KOPT-K1 (cell line): ENCODE data around the gene SBF2.

Experiments used
- H3K27ac ChIP-seq: fragments of 200-600 bp; sonication (generic); 2 replicates; pipeline ENCODE4 v1.5.1; 2016; ENCODE audit warnings: antibody characterized with exemption, mild to moderate bottlenecking, low read depth, low read length; ENCODE audit not compliant: poor library complexity, severe bottlenecking
- H3K36me3 ChIP-seq: fragments of 200-600 bp; sonication (generic); 2 replicates; pipeline ENCODE4 v1.5.1; 2017; ENCODE audit warnings: antibody characterized with exemption, mild to moderate bottlenecking, low read length, moderate library complexity; ENCODE audit not compliant: insufficient read depth
- H3K9me3 ChIP-seq: fragments of 200-600 bp; sonication (generic); 2 replicates; pipeline ENCODE4 v1.5.1; 2017; ENCODE audit warnings: antibody characterized with exemption, low read length, mild to moderate bottlenecking; ENCODE audit not compliant: insufficient read depth, poor library complexity, severe bottlenecking

Gene SBF2

DNA sequence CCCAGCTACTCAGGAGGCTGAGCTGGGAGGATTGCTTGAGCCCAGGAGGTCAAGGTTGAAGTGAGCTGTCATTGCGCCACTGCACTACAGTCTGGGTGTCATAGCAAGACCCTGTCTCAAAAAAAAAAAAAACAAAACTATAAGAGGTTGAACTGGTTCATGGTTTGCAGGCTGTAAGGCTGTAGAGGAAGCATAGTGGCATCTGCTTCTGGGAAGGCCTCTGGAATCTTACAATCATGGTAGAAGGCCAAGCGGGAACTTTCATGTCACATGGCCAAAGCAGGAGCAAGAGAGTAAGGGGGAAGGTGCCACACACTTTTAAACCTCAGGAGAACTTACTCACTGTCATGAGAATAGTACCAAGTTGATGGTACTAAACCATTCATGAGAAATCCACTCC lies 520.5 kb downstream of the SBF2 start:
- Histone ChIP-seq H3K9me3 (no peaks in the 10 kb centered on the region), H3K27ac (no peak overlapping the region), H3K36me3 (no peaks in the 10 kb centered on the region)

- Histone ChIP-seq H3K9me3 (no peaks in the 10 kb centered on the region), H3K36me3 (no peaks in the 10 kb centered on the region), H3K27ac (no peak overlapping the region)
Measured at GRCh38 chr11:9772218-9772617, 521.8 kb downstream of the SBF2 start.

- no peak overlapping the region for H3K27ac ChIP-seq
- no peaks in the 10 kb centered on the region for H3K9me3 ChIP-seq
- H3K36me3 ChIP-seq = no peaks in the 10 kb centered on the region
Measured at GRCh38 chr11:9771071-9771511, 522.9 kb downstream of the SBF2 start.

DNA sequence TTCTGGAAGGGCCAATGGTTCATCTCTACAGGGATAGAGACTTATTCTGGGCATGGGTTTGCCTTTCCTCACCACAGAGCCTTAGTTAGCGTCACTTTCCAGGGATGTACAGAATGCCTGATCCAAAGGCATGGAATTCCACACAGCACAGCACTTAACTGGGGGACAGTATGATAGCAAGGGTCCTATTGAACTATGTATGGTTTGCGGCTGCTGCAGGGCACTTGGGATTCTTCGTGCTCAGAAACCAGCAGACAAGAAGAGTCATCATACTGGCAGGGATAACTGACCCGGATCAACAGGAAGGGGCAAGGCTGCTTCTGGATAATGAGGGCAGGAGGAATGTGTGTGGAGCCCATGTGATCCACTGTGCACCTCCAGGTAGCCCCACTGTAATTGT lies 524.4 kb downstream of the SBF2 start:
- Histone ChIP-seq H3K36me3 (no peaks in the 10 kb centered on the region), H3K9me3 (no peaks in the 10 kb centered on the region), H3K27ac (no peak overlapping the region)

GRCh38 chr11:9765320-9766101 lies 528.5 kb downstream of the SBF2 start:
- no peaks in the 10 kb centered on the region for H3K9me3 ChIP-seq
- no peak overlapping the region for H3K27ac ChIP-seq
- H3K36me3 ChIP-seq = no peaks in the 10 kb centered on the region

GRCh38 chr11:9763301-9763700 lies 530.7 kb downstream of the SBF2 start:
- no peak overlapping the region for H3K27ac ChIP-seq
- no peaks in the 10 kb centered on the region for H3K9me3 ChIP-seq
- H3K36me3 ChIP-seq = no peaks in the 10 kb centered on the region

DNA sequence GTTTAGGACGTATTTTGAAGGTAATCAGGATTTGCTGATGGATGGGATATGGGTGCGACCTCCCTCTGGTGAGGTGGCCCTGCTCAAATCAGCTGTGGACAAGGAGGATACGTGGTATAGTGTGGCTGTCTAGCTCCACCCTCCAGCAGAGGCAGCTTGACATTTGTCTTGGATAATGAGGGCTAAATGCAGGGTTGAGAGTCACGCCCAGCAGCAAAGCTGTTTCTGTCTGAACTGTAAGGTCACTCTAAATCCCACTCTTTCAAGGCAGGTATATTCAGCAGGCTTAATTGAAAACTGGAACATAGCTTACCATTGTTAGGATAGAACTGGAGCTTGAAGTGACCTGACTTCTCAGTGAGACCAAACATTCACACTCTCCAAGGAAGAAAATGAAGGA lies 531.5 kb downstream of the SBF2 start:
- no peaks in the 10 kb centered on the region for H3K36me3 ChIP-seq
- no peaks in the 10 kb centered on the region for H3K9me3 ChIP-seq
- H3K27ac ChIP-seq = no peak overlapping the region

DNA sequence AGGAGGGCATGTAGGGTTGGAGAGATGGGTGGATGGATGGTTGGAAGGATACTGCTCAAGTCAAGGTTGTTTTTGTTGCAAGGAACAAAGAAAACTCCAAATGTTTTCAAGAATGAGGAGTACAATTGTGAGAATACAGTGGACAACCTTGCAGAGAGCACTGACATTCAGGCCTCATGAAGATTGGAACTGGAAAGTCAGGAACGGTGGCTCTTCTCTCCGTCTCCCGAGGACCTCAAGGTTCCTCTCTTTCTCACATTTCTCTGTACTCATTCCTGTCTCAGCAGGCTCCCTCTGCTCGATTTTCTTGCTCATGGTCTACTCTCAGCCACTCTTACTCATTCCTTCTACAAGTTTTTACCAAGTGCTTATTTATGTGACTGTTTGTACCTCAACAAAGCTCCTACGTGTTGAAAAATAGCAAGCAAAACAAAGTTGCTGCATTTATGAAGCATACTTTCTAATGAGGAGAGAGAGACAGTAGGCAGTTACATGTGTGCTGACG lies 532.5 kb downstream of the SBF2 start:
- no peaks in the 10 kb centered on the region for H3K9me3 ChIP-seq
- no peak overlapping the region for H3K27ac ChIP-seq
- H3K36me3 ChIP-seq = no peaks in the 10 kb centered on the region

- no peak overlapping the region for H3K27ac ChIP-seq
- no peaks in the 10 kb centered on the region for H3K9me3 ChIP-seq
- H3K36me3 ChIP-seq = no peaks in the 10 kb centered on the region
Measured at GRCh38 chr11:9760193-9760575, 533.8 kb downstream of the SBF2 start.

GRCh38 chr11:9759519-9760192 lies 534.4 kb downstream of the SBF2 start:
- no peaks in the 10 kb centered on the region for H3K9me3 ChIP-seq
- H3K36me3 ChIP-seq = no peaks in the 10 kb centered on the region
- peak overlapping the region; percentile 95 for H3K27ac ChIP-seq

DNA sequence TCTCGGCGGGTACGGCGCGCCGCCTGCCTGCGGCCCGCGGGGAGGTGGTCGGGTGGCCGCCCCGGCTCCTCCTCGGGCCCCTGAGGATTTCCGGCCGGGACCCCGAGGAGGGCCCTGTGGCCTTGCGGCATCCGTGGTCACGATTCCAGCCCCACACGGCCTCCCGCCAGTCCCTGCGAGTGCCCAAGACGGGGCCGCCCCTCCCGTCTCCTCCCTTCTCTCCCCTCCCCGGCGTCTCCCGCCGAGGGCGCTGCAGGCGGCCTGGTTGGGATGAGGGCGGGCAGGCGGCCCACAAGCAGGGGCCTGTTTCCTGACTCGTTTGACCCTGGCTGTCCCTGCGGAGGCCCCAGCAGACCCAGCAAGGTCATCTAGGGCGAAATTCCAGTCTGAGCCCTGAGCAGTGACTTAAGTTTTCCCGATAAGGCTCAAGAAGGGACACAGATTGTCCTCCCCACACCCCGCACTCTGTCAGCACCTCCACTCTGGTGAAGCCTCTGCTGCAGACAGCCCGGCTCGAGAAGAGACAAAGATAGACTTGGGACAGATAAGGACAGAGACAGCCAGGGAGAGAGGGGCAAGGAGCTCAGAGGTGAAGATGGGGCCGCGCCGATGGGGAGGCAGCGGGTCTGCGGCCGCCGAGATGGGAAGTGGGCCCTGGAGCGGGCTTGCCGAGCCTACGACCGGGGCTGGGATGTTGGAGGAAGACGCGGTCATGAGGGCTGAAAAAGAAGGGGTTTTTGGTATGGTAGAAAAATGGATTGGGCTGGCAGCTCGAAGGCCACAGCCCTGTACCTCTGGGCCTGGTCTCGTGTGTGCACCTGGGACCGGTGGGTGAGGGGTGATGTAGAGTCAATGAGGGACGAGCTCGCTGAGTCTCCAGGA lies 535.1 kb downstream of the SBF2 start:
- Histone ChIP-seq H3K9me3 (no peaks in the 10 kb centered on the region), H3K36me3 (no peaks in the 10 kb centered on the region), H3K27ac (peak overlapping the region; percentile 95)

GRCh38 chr11:9757809-9758636 lies 536.0 kb downstream of the SBF2 start:
- H3K9me3 ChIP-seq = no peaks in the 10 kb centered on the region
- H3K27ac ChIP-seq = peak overlapping the region; percentile 95
- H3K36me3 ChIP-seq = no peaks in the 10 kb centered on the region

DNA sequence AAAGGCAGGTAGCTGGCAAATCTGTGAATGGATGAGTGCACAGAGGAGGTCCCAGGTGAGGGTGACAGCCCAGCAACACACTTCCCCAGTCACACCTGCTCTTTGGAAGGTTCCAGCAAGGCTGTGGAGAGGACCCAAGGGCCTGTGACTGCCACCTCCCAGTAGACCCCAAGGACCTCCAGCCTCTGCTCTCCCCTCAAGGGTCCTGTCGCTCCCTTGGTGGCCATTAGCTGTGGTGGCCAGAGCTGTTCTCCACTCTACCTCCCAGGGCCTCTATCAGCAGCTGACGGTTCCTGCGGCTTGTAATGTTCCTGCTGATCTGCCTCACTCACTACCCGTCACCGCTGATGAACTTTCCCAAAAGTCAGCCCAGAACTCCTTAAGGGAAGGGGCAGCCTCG lies 537.1 kb downstream of the SBF2 start:
- peak overlapping the region; percentile 95 for H3K27ac ChIP-seq

GRCh38 chr11:9756461-9756860 lies 537.6 kb downstream of the SBF2 start:
- H3K36me3 ChIP-seq = no peaks in the 10 kb centered on the region
- H3K27ac ChIP-seq = no peak overlapping the region
- H3K9me3 ChIP-seq = no peaks in the 10 kb centered on the region

More for the DNA sequence above, 537.1 kb downstream of the SBF2 start:
- Histone ChIP-seq H3K9me3 (no peaks in the 10 kb centered on the region), H3K36me3 (no peaks in the 10 kb centered on the region)
